ENCODE data around the gene ERBB4.
"Not testable (repeated sequence)": the region's sequence is repeated elsewhere in the genome, so short reads cannot be mapped to it uniquely, and the experiment has no call there.

Gene ERBB4

DNA sequence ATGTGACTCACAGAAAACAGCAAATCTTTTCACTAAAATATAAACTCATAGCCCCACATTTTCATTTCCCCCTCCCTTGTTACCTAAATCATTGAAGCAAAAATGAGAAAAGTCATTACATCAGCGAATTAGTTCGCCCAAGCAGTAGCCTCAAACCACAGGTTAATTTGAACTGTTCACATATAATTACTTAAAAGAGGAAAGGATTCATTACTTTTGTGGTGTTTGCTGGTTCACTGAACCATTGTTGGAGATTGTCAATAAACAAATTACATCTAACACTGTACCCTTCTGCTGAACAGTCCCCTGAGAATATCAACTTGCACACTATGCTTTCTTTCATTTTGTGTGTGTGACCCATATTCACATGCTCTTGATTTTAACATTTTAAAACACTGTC, 238.7 kb downstream of the ERBB4 start:
- no peak for DNase-seq (ENCODE audit: low read depth, low spot score)

DNA sequence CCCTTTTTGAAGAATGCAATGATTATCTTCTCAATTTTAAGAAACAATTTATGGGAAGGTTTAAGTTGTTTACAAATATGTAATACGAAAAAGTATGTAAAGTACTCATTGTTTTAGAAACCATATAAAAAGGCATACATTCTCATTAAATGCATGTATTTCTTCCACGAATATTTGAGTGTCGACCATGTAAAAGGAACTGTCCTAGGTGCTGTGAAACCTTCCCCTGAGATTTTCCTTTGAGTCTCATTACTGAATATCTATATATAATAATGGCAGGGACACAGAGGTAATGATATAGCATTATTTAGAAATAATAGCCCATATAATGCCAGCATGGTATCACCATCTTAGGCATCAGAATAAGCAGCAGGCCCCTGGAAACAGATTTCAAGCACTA, 239.3 kb downstream of the ERBB4 start:
- no peak for DNase-seq (ENCODE audit: low read depth, low spot score)

DNA sequence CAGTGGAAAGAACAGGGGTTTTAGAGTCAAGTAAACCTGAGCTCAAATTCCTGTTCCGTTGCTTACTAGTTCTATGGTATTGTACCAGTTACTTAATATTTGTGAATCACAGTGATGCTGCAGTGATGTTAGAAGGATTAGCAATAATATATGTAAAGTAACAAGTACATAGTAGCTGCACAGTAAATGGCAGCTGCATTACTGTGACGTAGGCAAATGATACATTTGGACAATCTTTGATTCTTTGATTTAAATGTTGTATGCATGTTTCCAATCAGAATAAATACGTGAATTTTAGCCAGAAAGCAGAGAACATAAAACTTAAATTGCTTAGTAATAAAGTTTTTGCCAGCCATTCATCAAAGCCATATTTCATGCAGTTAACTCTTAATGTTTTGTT, 243.0 kb downstream of the ERBB4 start:
- no peak for DNase-seq (ENCODE audit: low read depth, low spot score)

DNA sequence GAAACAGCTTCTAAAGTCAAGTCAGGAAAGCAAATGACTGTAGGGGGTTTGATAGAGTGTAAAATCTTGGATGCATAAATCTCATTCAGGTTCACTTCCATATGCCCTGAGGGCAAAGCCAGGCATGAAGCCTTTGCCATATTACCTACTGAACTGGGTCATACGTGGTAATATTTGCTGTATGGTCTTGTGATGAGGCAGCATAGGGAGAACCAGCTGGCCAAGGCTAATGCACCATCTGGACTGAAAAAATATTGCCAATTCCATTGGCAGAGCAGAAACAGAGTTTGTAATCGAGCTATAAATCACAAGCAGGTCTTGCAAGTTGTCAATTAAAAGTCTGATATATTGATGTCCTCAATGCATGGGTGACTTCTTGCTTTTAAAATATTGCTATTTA, 243.8 kb downstream of the ERBB4 start:
- DNase-seq (ENCODE audit: low read depth, low spot score), result no peak

DNA sequence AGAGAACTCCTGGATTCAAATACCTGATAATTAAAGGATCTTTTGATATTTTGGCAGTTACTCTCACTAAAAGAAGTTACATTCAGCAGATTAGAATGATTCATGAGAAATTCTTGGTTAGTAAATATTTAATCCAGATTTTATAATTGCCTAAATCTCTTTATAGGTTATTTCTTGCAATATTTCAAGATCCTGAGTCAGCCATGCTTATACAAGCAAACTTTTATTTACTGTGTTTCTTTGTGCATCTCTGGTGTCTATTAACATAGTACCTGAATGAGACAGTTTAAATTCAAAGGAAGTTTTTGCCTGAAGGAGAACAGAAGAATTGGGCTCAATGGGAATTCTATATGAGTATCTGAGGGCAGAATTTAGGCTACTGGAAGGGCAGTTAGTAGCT, 249.3 kb downstream of the ERBB4 start:
- no peak for DNase-seq (ENCODE audit: low read depth, low spot score)

DNA sequence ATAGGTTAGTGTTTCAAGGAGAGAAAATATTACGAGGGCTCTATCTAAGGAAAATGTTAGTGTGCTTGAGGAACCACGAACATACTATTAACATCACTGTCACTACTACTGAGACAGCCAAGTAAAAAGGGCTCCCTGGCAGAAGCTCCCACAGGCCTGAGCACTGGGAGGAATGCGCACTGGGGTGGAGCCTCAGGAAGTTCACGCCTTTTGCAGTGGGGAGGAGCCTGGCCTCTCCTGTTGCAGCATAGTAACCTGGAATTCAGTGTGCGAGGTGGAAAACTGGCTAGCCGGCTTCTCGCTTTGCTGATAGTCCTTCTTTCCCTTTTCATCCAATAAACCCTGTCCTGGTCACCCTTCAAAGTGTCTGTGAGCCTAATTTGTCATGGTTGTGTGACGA, 250.3 kb downstream of the ERBB4 start:
- peak; percentile 55 for DNase-seq (ENCODE audit: low read depth, low spot score)

DNA sequence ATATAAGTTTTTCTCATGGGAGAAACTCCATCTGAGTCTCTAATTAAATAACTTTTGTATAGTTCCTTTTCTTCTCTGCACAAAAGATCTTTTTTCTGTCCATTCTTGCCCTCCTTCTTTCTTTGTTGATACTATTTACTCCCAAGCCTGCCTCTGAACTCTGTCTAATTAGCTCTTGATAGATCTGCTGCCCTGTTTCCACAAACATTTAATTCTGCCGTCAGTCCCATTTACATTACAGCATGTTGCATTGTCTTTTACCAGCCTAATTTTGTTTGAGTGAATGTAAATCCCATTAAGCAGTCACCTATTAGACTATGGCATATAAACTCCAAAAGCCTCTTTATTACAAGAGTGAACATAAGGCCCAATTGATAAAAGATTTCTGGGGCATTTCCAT, 254.4 kb downstream of the ERBB4 start:
- no peak for DNase-seq (ENCODE audit: low read depth, low spot score)

DNA sequence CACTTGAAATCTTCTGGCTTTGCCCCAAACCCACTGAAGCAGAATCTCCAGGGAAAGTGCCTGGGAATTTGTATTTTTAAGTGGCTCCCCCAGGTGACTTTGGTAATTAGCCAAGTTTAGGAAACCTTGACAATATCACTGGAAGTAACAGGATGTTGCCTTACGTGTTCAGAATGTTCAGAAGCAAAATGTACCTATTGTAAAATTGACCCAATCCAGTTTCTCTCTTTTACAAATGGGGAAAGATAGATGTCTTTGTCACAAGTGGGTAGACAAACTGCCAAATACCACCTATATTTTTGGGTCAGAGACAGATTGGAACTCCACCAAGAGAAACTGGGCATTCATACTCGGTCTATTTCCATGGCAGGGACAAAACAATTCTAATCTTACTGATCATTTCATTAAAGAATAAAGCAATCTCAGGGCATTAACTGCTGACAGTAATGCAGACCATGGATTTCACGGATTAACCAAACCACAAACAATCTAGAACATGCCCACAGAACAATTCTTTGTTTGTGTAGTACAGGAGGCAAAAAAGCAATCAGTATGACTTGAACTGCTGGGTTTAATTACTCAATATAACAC, 255.8 kb downstream of the ERBB4 start:
- no peak for DNase-seq (ENCODE audit: low read depth, low spot score)

DNA sequence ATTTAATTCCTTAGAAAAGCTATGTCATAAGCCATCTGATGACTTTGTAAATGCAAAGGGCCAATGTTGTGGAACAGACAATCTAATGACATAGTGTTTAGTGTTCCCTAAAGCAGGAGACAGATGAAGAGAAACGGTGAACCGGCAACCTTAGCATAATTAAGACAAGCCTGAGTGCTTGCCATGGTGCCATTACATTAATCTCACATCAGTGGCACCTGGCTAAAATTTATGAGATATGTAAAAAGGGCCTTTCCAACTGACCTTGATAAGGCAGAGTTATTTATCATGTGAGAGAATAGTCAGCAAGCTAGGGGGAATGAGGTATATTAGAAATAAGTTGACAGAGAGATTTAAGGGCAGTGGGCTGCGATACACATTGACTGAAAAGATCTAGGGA, 261.8 kb downstream of the ERBB4 start:
- DNase-seq (ENCODE audit: low read depth, low spot score), result no peak

DNA sequence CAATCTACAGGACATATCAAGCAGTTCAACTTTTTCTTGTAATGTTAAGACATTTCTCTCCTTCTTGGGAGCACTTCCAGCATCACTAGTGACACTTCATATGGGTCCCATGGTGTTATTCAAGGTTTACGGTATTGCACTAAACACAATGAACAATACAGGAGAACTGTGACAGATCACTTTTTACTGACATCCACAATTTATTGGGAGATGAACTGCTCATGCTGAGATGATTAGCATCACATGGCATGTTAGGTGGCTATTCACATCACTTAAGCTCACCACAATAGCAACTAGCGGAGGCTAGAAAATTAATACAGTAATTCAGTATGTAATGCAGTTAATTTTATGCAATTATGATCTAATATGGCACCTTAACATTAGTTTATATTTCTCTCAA, 264.4 kb downstream of the ERBB4 start:
- no peak for DNase-seq (ENCODE audit: low read depth, low spot score)

DNA sequence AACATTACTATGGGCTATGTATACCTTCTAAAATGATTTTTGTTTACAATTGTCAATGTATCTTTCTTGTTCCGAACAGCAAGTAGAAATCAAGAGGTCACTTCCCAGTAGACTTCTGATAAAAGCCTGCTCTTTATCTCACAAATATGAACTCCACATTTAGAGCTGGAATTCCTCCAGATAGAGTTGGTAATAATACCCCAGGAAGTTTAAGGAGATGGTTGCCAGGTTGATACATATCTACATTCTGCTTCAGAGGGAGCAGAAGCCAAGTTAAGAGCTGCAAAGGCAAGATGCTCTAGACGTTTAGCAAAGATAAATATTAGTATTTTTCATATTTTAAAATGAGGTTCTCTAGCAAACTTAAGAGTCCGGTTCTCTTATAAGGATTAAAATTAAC, 267.0 kb downstream of the ERBB4 start:
- DNase-seq (ENCODE audit: low read depth, low spot score), result no peak

DNA sequence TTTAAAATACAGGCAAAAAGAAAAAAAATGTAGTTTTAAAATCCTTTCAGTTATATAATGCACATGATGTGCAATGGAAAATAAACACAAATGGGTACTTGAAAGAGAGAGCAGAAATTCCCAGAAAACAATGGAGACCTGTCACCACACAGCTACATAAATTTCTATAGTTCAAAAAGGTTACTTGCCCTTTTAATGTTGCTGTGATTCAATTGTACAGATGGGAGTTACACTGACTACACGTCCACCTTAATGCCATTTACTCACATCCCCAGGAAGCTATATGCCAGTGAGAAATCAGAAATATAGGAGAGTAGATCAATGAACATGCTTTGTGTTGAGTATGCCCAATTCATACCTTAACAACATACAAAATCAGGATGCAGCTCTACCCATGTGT, 269.6 kb downstream of the ERBB4 start:
- no peak for DNase-seq (ENCODE audit: low read depth, low spot score)

DNA sequence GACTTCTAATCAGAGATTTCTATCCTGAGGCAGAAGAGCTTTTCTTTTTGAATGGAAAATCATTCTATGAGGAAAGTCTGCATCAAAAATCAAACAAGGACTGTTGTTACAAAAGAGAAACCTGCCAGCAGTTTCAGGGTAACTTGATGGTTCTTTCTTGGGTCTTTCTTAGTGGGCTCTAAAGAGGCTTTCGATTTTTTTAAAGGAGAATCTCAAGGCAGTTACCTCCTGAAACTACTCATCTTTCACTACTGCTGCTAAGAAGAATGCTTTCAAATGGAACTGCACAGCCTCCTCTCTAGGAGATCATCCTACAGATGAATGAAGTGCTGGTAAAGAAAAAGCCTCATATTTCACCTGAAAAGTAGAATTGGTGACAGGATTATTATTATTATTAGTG, 272.3 kb downstream of the ERBB4 start:
- DNase-seq (ENCODE audit: low read depth, low spot score), result no peak

DNA sequence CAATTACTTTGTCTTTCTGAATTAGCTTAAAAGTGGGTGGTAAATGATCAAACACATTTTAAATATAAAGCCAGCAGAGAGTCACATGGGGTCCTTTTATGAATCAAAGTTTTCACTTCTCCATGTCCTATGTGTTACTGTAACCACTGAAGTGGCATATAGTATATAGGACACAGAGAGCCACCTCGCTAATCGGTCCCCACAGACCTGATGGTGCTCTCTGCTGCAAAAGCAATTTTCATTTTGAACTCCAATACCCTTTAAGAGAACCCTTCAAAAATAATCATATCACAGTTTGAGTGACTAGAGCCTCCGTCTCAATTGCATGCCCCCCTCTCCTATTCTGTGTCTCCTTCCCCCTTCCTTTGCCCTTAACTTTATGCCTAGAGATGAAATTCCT, 272.8 kb downstream of the ERBB4 start:
- DNase-seq (ENCODE audit: low read depth, low spot score), result no peak

DNA sequence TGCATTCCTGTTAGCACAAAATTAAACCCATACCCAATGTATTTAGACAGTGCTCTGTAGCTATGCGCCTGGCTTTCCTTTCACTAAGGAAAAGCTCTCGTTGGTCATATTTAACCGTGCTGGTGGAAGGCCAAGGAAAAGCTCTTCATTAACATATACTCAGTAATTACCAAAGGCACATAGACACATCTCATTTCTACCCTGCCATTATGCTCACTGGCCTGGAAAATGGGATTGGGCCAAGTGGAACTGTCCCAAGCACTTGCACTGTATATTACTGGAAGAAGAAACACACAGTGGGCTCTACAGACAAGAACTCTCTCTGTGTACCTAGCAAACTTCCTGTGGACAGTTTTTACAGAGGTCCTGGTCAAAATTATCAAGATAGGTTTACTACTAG, 274.4 kb downstream of the ERBB4 start:
- no peak for DNase-seq (ENCODE audit: low read depth, low spot score)

DNA sequence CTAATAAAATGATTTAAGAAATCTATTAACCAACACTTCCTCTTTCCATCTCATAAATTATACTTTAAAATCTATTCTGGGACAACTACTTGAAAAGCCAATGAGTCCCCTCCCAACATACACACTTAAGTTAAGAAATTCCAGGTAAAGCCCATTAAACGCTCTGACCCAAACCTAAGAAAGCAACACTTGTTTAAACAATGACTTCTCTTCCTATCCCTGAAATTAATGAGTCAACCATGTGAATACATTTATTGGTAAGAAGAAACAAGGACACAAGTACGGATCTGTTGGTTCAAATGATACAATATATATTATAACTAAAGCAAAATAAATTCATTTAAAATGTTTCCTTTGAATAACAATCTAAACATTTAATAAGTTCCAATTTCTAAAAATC, 279.4 kb downstream of the ERBB4 start:
- no peak for DNase-seq (ENCODE audit: low read depth, low spot score)

DNA sequence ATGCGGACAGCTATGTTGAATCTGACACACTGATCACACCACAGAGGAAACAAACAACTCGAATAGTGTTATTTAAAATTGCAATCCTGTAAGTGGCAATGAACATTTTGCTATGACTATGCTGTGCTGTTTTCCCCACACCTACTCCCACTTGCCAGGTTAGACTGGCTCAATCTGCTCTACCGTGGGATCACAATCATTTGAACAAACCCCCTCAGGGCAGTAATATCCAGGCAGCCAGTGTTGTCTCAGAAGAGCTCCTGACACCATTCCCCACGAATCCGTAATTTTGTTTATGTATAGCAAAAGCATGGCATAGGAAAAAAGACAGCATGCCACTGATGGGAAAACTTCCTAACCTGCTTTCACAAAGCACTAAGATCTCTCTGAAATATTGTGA, 284.3 kb downstream of the ERBB4 start:
- peak; percentile 8 for DNase-seq (ENCODE audit: low read depth, low spot score)

DNA sequence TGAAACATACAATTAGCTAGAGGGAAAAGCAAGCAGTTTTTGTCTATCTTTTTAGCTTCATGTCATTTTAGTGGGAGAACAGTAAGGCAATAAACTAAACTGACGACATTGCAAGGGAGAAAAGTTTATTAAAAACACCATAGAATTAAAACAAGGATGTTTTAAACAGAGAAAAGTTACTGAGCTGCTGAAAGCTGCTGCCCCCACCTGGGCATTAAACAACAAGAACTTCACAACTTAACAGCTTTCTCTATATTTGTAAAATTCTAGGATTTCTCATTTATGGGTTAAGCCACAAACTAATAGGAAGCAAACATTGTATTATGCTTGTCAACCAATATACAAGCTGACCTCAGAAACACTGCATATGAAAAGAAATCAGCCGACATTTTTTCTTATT, 289.2 kb downstream of the ERBB4 start:
- no peak for DNase-seq (ENCODE audit: low read depth, low spot score)

DNA sequence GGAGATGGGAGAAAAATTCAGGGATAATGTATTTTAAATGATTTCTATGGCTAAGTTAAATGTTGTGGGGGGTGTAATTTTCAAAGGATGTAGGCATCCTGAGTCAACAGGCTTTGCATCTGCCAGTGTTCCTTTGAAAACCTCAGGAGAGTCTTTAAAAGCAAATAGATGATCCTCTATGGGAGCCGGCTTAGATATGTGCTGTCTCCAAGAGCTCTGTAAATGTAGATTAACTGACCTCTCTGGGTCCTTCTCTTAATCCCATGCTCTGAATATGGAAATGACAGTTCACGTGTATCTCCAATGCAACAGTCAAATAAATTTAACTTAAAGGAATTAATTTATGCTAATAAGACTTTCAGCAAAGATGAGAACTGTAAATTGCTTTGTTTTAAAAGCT, 292.7 kb downstream of the ERBB4 start:
- no peak for DNase-seq (ENCODE audit: low read depth, low spot score)

DNA sequence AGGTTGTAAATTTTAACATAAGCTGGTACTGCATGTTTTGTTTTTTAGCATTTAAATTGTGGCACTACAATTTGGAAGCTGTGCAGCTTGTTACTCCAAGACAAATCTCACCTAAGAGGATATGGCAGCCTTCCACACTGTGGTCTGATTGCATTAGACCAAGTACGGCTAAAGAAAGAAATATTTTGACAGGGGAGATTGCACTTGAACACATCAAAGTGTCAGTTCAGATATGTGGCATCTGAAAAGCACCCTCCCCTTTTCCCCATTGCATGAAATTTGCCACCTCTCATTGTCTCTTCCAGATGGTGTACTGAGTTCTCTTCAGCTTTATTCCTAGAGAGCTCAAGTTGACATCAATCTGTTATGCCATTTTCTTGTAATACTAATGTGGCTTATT, 295.9 kb downstream of the ERBB4 start:
- no peak for DNase-seq (ENCODE audit: low read depth, low spot score)

DNA sequence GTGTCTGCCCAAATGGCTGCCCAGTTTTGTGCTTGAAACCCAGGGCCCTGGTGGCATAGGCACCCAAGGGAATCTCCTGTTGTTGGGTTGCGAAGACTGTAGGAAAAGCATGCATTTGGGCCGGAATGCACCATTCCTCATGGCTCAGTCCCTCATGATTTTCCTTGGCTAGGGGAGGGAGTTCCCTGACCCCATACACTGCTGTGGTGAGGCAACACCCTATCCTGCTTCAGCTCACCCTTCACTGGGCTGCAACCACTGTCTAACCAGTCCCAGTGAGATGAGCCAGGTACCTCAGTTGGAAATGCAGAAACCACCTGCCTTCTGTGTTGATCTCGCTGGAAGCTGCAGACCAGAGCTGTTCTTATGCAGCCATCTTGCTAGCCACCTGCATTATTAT, 300.4 kb downstream of the ERBB4 start:
- DNase-seq (ENCODE audit: low read depth, low spot score), result not testable (repeated sequence)

DNA sequence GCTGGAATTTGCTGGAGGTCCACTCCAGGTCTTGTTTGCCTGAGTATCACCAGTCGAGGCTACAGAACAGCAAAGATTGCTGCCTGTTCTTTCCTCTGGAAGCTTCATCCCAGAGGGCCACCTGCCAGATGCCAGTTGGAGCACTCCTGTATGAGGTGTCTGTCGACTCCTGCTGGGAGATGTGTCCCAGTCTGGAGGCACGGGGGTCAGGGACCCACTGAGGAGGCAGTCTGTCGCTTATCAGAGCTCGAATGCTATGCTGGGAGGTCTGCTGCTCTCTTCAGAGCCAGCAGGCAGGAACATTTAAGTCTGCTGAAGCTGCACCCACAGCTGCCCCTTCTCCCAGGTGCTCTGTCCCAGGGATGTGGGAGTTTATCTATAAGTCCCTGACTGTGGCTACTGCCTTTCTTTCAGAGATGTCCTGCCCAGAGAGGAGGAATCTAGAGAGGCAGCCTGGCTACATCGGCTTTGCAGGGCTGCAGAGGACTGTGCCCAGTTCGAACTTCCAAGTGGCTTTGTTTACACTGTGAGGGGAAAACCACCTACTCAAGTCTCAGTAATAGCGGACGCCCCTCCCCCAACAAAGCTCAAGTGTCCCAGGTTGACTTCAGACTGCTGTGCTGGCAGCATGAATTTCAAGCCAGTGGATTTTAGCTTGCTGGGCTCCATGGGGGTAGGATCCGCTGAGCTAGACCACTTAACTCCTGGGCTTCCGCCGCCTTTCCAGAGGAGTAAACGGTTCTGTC, 301.1 kb downstream of the ERBB4 start:
- peak; percentile 66 for DNase-seq (ENCODE audit: low read depth, low spot score)

DNA sequence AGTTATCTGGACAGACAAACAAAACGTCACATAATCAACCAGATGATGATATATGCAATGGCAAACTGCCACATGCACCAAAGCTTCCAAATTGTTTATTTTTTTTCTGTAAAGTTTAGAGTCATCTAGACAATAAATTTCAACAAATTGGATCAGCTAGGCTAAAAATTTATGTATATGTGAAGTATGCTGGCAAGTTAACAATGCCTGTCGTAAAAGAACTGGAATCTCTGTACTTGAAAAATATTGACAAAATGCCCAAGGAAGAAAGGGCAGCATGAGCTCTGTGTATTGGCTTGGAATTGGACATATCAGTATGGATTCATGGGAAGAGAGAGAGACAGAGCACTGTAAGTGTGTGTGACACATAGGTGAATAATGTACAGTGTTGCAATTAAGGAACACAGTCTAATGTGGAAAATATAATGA, 309.8 kb downstream of the ERBB4 start:
- no peak for DNase-seq (ENCODE audit: low read depth, low spot score)

DNA sequence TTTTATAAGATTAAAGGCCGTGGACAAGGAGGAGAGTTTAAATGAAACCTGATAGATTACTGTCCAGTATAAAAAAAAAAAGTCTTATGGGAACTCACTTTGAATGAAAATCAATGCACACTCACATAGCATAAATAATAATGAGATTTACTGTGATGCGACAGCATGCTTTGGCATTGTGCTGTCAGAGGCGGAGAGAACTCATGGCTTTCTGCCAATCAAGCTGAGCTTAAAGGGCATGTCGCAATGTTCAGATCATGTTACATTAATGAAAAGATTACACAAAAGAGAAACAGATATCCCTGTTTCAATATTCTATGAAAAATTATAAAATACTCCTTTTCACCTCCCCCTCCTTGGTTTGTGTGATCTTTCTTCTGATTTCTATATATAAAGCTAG, 310.8 kb downstream of the ERBB4 start:
- no peak for DNase-seq (ENCODE audit: low read depth, low spot score)
